Measurements from ENCODE around the gene COX19. TPM values are rescaled to one million over a fixed set of nuclear protein-coding genes. Genes with fewer than 3 reads are reported as not detected.

The COX19 gene
- total and polyA plus RNA-seq, 4 donors = 5.6 to 17.0 (median 8.0) TPM

DNA sequence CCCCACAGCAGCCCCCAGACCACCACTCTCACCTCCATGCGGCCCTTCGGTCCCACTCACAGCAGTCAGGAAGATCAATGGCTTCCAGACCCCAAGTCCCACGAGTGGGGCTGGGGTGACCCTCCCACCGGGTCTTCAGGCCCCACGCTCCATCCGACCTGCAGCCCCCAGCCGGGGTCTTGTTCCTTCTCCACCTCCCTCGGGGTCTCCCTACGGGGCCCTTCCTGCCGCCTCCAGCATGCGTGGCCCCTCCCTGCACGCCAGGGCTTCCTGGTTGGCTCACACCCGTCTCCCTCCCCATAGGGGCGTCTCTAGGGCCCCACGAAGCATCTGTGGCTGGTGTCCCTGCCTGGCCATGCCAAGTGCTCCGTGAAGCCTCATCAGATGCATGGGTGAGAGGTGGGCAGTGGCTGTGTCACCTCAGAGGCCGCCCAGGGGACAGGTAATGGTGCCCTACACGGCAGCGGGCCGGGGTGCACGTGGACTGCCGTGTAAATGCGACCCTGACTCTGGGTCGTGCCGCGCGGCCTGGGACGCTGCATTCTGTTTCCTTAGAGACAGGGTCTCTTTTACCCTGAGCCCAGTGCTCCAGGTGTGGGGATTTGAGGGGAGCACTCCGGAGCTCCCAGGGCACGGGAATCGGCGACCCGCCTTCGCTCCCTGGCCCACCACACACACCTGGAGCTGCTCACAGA is 40.7 kb downstream of the COX19 start:
- Histone ChIP-seq H3K9me3 (ENCODE audit: control insufficient read depth in 4 of 4, insufficient read depth in 3 of 4, low read length in 3 of 4) (peaks cover 0 to 1% (median 0%) of the 10 kb centered on the region in 4 donors), H3K36me3 (ENCODE audit: control insufficient read depth in 4 of 4, insufficient read depth in 4 of 4, low read length in 4 of 4) (peaks cover 0 to 13% (median 0%) of the 10 kb centered on the region in 4 donors), H3K4me1 (ENCODE audit: control insufficient read depth in 5 of 5, insufficient read depth in 5 of 5, low read length in 5 of 5) (no peaks in the 10 kb centered on the region), H3K9ac (ENCODE audit: insufficient read depth in 1 of 2, low read length in 2 of 2) (no peak overlapping the region), H3K27me3 (ENCODE audit: control insufficient read depth in 3 of 3, insufficient read depth in 3 of 3, low read length in 2 of 3) (no peaks in the 10 kb centered on the region), H3K4me3 (no peak overlapping the region), H3K27ac (ENCODE audit: low read depth in 1 of 2, low read length in 1 of 2) (no peak overlapping the region)
- ATAC-seq (ENCODE audit: insufficient read depth, low FRiP score) (no peak), DNase-seq (no peak)
- TF ChIP-seq, protein P1, sequence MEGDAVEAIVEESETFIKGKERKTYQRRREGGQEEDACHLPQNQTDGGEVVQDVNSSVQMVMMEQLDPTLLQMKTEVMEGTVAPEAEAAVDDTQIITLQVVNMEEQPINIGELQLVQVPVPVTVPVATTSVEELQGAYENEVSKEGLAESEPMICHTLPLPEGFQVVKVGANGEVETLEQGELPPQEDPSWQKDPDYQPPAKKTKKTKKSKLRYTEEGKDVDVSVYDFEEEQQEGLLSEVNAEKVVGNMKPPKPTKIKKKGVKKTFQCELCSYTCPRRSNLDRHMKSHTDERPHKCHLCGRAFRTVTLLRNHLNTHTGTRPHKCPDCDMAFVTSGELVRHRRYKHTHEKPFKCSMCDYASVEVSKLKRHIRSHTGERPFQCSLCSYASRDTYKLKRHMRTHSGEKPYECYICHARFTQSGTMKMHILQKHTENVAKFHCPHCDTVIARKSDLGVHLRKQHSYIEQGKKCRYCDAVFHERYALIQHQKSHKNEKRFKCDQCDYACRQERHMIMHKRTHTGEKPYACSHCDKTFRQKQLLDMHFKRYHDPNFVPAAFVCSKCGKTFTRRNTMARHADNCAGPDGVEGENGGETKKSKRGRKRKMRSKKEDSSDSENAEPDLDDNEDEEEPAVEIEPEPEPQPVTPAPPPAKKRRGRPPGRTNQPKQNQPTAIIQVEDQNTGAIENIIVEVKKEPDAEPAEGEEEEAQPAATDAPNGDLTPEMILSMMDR (IDR thresholded peaks at IDR 0.05; ENCODE audit: control extremely low read depth, extremely low read depth) = no peak
- WGBS, 2 donors = 85 to 87% methylated on average over 29 to 34 of the region's 34 CpGs

DNA sequence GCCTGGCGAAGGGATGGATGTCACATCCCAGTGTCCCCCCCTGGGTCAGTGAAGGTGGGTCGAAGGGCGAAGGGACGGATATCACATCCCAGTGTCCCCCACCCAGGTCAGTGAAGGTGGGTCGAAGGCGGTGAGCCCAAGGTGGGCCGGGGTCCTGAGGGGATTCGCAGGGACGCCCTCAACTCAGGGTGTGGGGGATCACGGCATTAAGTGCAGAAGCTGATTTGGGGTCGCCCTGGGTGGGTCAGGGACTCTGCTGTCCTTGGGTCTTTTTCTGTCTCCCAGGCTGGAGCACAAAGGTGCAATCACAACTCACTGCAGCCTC is 42.7 kb downstream of the COX19 start:
- WGBS, 2 donors = 94 to 96% methylated on average over 11 of the region's 11 CpGs
- H3K4me1 ChIP-seq (ENCODE audit: control insufficient read depth in 5 of 5, insufficient read depth in 5 of 5, low read length in 5 of 5) = no peaks in the 10 kb centered on the region

DNA sequence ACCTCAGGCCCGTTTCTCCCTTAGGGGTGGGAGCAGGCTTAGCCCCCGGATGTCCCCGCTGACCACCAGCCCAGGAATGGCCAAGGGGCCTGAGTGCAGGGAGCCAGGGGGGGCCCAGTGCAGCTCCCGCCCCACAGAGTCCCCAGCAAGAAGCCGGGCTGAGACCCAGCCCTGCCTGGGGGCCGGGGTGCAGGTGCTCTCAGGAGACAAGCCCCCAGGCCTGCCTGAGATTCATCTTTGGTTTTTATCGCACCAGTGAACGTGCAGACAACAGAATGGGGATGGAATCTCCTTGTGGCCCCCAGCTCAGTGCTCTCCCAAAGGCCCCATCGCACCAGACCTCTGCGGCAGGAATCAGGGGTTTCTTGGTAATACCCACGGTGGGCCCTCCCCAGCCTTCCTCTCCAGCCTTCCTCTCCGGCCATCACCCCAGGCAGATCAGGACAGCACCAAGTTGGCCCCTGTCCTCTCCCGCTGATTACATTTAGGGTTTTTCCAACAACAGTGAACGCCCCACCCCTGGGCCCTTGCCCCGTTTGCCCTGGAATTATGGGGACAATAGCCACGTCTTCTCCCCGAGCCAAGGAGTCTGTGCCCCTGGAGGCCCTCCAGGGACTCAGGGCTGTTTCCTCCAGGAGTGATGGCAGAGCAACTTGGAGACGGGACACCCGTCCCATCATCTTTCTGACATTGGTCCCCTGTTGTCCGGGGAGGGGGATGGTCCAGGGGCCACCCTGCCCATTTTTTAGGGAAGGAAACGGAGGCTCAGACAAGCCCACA is 43.3 kb downstream of the COX19 start:
- Histone ChIP-seq H3K9me3 (ENCODE audit: control insufficient read depth in 4 of 4, insufficient read depth in 3 of 4, low read length in 3 of 4) (no peaks in the 10 kb centered on the region), H3K36me3 (ENCODE audit: control insufficient read depth in 4 of 4, insufficient read depth in 4 of 4, low read length in 4 of 4) (peaks cover 0 to 11% (median 0%) of the 10 kb centered on the region in 4 donors), H3K4me3 (no peak overlapping the region), H3K27me3 (ENCODE audit: control insufficient read depth in 3 of 3, insufficient read depth in 3 of 3, low read length in 2 of 3) (no peaks in the 10 kb centered on the region), H3K27ac (ENCODE audit: low read depth in 1 of 2, low read length in 1 of 2) (no peak overlapping the region), H3K4me1 (ENCODE audit: control insufficient read depth in 5 of 5, insufficient read depth in 5 of 5, low read length in 5 of 5) (no peaks in the 10 kb centered on the region), H3K9ac (ENCODE audit: insufficient read depth in 1 of 2, low read length in 2 of 2) (no peak overlapping the region)
- DNase-seq = no peak
- TF ChIP-seq, protein P1 (IDR thresholded peaks at IDR 0.05; ENCODE audit: control extremely low read depth, extremely low read depth) = no peak
- 84 to 89% methylated on average over 21 of the region's 21 CpGs for WGBS, 2 donors
- no peak for ATAC-seq (ENCODE audit: insufficient read depth, low FRiP score)

More for the DNA sequence above, 42.7 kb downstream of the COX19 start:
- no peak for DNase-seq
- Histone ChIP-seq H3K4me3 (no peak overlapping the region), H3K9ac (ENCODE audit: insufficient read depth in 1 of 2, low read length in 2 of 2) (no peak overlapping the region), H3K9me3 (ENCODE audit: control insufficient read depth in 4 of 4, insufficient read depth in 3 of 4, low read length in 3 of 4) (no peaks in the 10 kb centered on the region), H3K36me3 (ENCODE audit: control insufficient read depth in 4 of 4, insufficient read depth in 4 of 4, low read length in 4 of 4) (peaks cover 0 to 11% (median 0%) of the 10 kb centered on the region in 4 donors), H3K27ac (ENCODE audit: low read depth in 1 of 2, low read length in 1 of 2) (no peak overlapping the region), H3K27me3 (ENCODE audit: control insufficient read depth in 3 of 3, insufficient read depth in 3 of 3, low read length in 2 of 3) (no peaks in the 10 kb centered on the region)
- no peak for ATAC-seq (ENCODE audit: insufficient read depth, low FRiP score)
- TF ChIP-seq, protein P1 (IDR thresholded peaks at IDR 0.05; ENCODE audit: control extremely low read depth, extremely low read depth) = no peak

All from lung (tissue), 12 donors.